Gastrocnemius medialis (tissue), 4 donors: ENCODE results near the gene ATXN1. TPM values are rescaled to one million over a fixed set of nuclear protein-coding genes. Genes with fewer than 3 reads are reported as not detected.
A peak's percentile ranks its signal among the peaks of the same experiment; 100 is the strongest.
"Not testable (repeated sequence)": the region's sequence is repeated elsewhere in the genome, so short reads cannot be mapped to it uniquely, and the experiment has no call there.

ENCODE experiments used
- ATAC-seq, 2 donors: fragments of 150-250 bp; one replicate each; pipeline ENCODE4 v1.9.1; 2016
- DNase-seq, 2 donors: peaks; one replicate each; pipeline ENCODE4 v3.0.0-alpha.2; 2019
- H3K27ac ChIP-seq, 4 donors: fragments of 200-600 bp; sonication (generic); 1 replicate in 1 of 4; 2 replicates in 3 of 4; pipeline ENCODE4 v1.5.1; 2016 to 2018; ENCODE audit warnings: mild to moderate bottlenecking in 2 of 4, moderate library complexity in 1 of 4
- H3K27me3 ChIP-seq, 3 donors: fragments of 200-600 bp; sonication (generic) in 2 of 3; 1 replicate in 1 of 3; 2 replicates in 2 of 3; pipeline versions ENCODE4 v1.5.1 to v1.6.0; 2016 to 2019; ENCODE audit warnings: mild to moderate bottlenecking in 1 of 3, moderate library complexity in 1 of 3
- H3K36me3 ChIP-seq, 2 donors: fragments of 200-600 bp; sonication (generic) in 1 of 2; one replicate each; pipeline ENCODE4 v1.5.1; 2017 to 2018
- H3K4me1 ChIP-seq, 2 donors: fragments of 200-600 bp; sonication (generic) in 1 of 2; one replicate each; pipeline ENCODE4 v1.5.1; 2016 to 2017; ENCODE audit warnings: mild to moderate bottlenecking in 2 of 2
- H3K4me3 ChIP-seq, 4 donors: fragments of 200-600 bp; sonication (generic) in 3 of 4; 1 replicate in 1 of 4; 2 replicates in 3 of 4; pipeline ENCODE4 v1.5.1; 2016 to 2019; ENCODE audit warnings: mild to moderate bottlenecking in 2 of 4
- H3K9me3 ChIP-seq, 3 donors: fragments of 200-600 bp; sonication (generic) in 2 of 3; 1 replicate in 1 of 3; 2 replicates in 2 of 3; pipeline ENCODE4 v1.5.1; 2016 to 2019
- CTCF ChIP-seq, 5 experiments: fragments of 450-650 bp in 3 of 5; fragments of 200-600 bp in 2 of 5; sonication (generic) in 2 of 5; IDR thresholded peaks in 4 of 5; conservative IDR thresholded peaks in 1 of 5; 1 replicate in 4 of 5; 2 replicates in 1 of 5; pipeline ENCODE4 v1.5.1; 2016 to 2019; ENCODE audit warnings: antibody characterized with exemption in 5 of 5, mild to moderate bottlenecking in 3 of 5, moderate library complexity in 3 of 5
- POLR2A ChIP-seq, 2 donors: fragments of 450-650 bp; IDR thresholded peaks; one replicate each; pipeline ENCODE4 v1.6.1; 2017; ENCODE audit warnings: antibody characterized with exemption in 2 of 2, mild to moderate bottlenecking in 2 of 2, moderate library complexity in 2 of 2
- in situ Hi-C, 4 donors: fragments of 200-750 bp; cut with MboI; loops; one replicate each; pipeline versions ENCODE4 v1.15.0 to v1.8.0; 2017; ENCODE audit warnings: low sequenced_read_pairs in 4 of 4
- intact Hi-C: fragments of 100-400 bp; cut with DNase I; formaldehyde crosslinking; loops from one replicate; pipeline ENCODE4 v1.15.1; 2023; ENCODE audit warnings: low total_unique reads
- total RNA-seq, 4 donors: library from RNA; depleted of rRNA; stranded (reverse); fragments of >200 nt; gene quantifications; one replicate each; pipeline versions ENCODE4 v1.1.0 to v1.2.3, GENCODE V29; 2016

ATXN1 gene
- total RNA-seq, 4 donors from 2014 or later: 21.8 to 42.9 (median 33.1) TPM

GRCh38 chr6:16264785-16265184 lies 496.5 kb downstream of the ATXN1 start:
- Histone ChIP-seq H3K4me1 (peaks cover 0 to 19% of the 10 kb centered on the region in 2 donors), H3K9me3 (no peaks in the 10 kb centered on the region), H3K36me3 (peaks cover 0 to 11% of the 10 kb centered on the region in 2 donors), H3K4me3 (no peak overlapping the region), H3K27ac (peak overlapping the region in 3 of 4 donors; percentile 11 to 50 (median 39)), H3K27me3 (no peaks in the 10 kb centered on the region)
- no peak for DNase-seq
- in situ Hi-C loops (no loop called here), intact Hi-C loops (no loop called here)
- no peak for ATAC-seq
- no peak for TF ChIP-seq CTCF (IDR thresholded peaks at IDR 0.05 in 4 of 5, conservative IDR thresholded peaks at IDR 0.05 in 1 of 5)
- no peak for TF ChIP-seq POLR2A (IDR thresholded peaks at IDR 0.05)

- Histone ChIP-seq H3K4me1 (peaks cover 0 to 27% of the 10 kb centered on the region in 2 donors), H3K27ac (peak overlapping the region in 3 of 4 donors; percentile 4 to 69 (median 24)), H3K36me3 (peaks cover 0 to 11% of the 10 kb centered on the region in 2 donors)
- H3K27me3 ChIP-seq, intact Hi-C loops, ATAC-seq, in situ Hi-C loops, DNase-seq, H3K4me3 ChIP-seq, H3K9me3 ChIP-seq: not testable (repeated sequence)
These were observed 497.7 kb downstream of the ATXN1 start for GRCh38 chr6:16263464-16264099.

- H3K9me3 ChIP-seq, ATAC-seq, DNase-seq, intact Hi-C loops, in situ Hi-C loops, H3K4me3 ChIP-seq, H3K27me3 ChIP-seq: not testable (repeated sequence)
- Histone ChIP-seq H3K4me1 (peaks cover 5 to 35% of the 10 kb centered on the region in 2 donors), H3K27ac (peak overlapping the region in 3 of 4 donors; percentile 55 to 69 (median 55)), H3K36me3 (peaks cover 0 to 11% of the 10 kb centered on the region in 2 donors)
These were observed 498.5 kb downstream of the ATXN1 start for GRCh38 chr6:16262773-16263172.

- H3K9me3 ChIP-seq, ATAC-seq, H3K27me3 ChIP-seq, H3K4me3 ChIP-seq, DNase-seq, intact Hi-C loops, in situ Hi-C loops: not testable (repeated sequence)
- Histone ChIP-seq H3K27ac (peak overlapping the region; percentile 48 to 75 (median 71)), H3K36me3 (peaks cover 0 to 10% of the 10 kb centered on the region in 2 donors), H3K4me1 (peaks cover 23 to 47% of the 10 kb centered on the region in 2 donors)
These were observed 500.7 kb downstream of the ATXN1 start for GRCh38 chr6:16260602-16261001.

- Histone ChIP-seq H3K27ac (peak overlapping the region; percentile 70 to 81 (median 76)), H3K4me1 (peaks cover 25 to 50% of the 10 kb centered on the region in 2 donors), H3K36me3 (peaks cover 0 to 15% of the 10 kb centered on the region in 2 donors)
- ATAC-seq, H3K27me3 ChIP-seq, H3K9me3 ChIP-seq, H3K4me3 ChIP-seq, in situ Hi-C loops, DNase-seq: not testable (repeated sequence)
- intact Hi-C loops: loop anchor here (2.0 kb wide), 1 partner anchor 21 kb away; the partner anchor contains the start of gene GMPR
These were observed 501.7 kb downstream of the ATXN1 start for GRCh38 chr6:16259604-16260003.

- no peak for TF ChIP-seq POLR2A (IDR thresholded peaks at IDR 0.05)
- no peak for TF ChIP-seq CTCF (IDR thresholded peaks at IDR 0.05 in 4 of 5, conservative IDR thresholded peaks at IDR 0.05 in 1 of 5)
- H3K36me3 ChIP-seq: peaks cover 0 to 18% of the 10 kb centered on the region in 2 donors
- intact Hi-C loops: loop anchor here (2.0 kb wide), 1 partner anchor 20 kb away; the partner anchor contains the start of gene GMPR
- peak overlapping the region; percentile 70 to 81 (median 76) for H3K27ac ChIP-seq
- H3K4me3 ChIP-seq: no peak overlapping the region
- DNase-seq (no peak), ATAC-seq (peak in 1 of 2 donors; percentile 48)
- peaks cover 28 to 50% of the 10 kb centered on the region in 2 donors for H3K4me1 ChIP-seq
- H3K9me3 ChIP-seq: no peaks in the 10 kb centered on the region
- no peaks in the 10 kb centered on the region for H3K27me3 ChIP-seq
- in situ Hi-C loops: no loop called here
These were observed 502.6 kb downstream of the ATXN1 start for GRCh38 chr6:16258709-16259075.
